Hepatocyte (in vitro differentiated cells): ENCODE data around the gene LRRC27. TPM values are rescaled to one million over a fixed set of nuclear protein-coding genes. Genes with fewer than 3 reads are reported as not detected.

ENCODE experiments used
- DNase-seq: peaks from one replicate; pipeline ENCODE4 v3.0.0-alpha.2; 2016; ENCODE audit warnings: low spot score
- H2AFZ ChIP-seq: fragments of 200-600 bp; sonication (generic); 2 replicates; pipeline ENCODE4 v1.6.0; 2016; ENCODE audit warnings: antibody characterized with exemption, mild to moderate bottlenecking
- H3K27ac ChIP-seq: fragments of 200-600 bp; sonication (generic); 2 replicates; pipeline ENCODE4 v1.5.1; 2016; ENCODE audit warnings: mild to moderate bottlenecking
- H3K27me3 ChIP-seq: fragments of 200-600 bp; sonication (generic); 2 replicates; pipeline ENCODE4 v1.6.1; 2016
- H3K36me3 ChIP-seq: fragments of 200-600 bp; sonication (generic); replicated peaks from 2 replicates; pipeline ENCODE4 v1.5.1; 2016; ENCODE audit warnings: low read depth; ENCODE audit not compliant: insufficient read depth
- H3K4me1 ChIP-seq: fragments of 200-600 bp; sonication (generic); 2 replicates; pipeline ENCODE4 v1.5.1; 2016; ENCODE audit warnings: mild to moderate bottlenecking, moderate library complexity; ENCODE audit not compliant: insufficient read depth
- H3K4me2 ChIP-seq: fragments of 200-600 bp; sonication (generic); 2 replicates; pipeline ENCODE4 v1.6.0; 2016
- H3K4me3 ChIP-seq: fragments of 200-600 bp; sonication (generic); 2 replicates; pipeline ENCODE4 v1.5.1; 2016; ENCODE audit warnings: mild to moderate bottlenecking
- H3K79me2 ChIP-seq: fragments of 200-600 bp; sonication (generic); 2 replicates; pipeline ENCODE4 v1.6.0; 2017; ENCODE audit warnings: mild to moderate bottlenecking
- H3K9me2 ChIP-seq: fragments of 200-600 bp; sonication (generic); replicated peaks from 2 replicates; pipeline ENCODE4 v1.6.0; 2017; ENCODE audit warnings: mild to moderate bottlenecking; ENCODE audit not compliant: insufficient read depth
- H3K9me3 ChIP-seq: fragments of 200-600 bp; sonication (generic); 2 replicates; pipeline ENCODE4 v1.5.1; 2016; ENCODE audit warnings: low read depth, mild to moderate bottlenecking
- H4K20me1 ChIP-seq: fragments of 200-600 bp; sonication (generic); 2 replicates; pipeline ENCODE4 v1.6.0; 2016; ENCODE audit warnings: mild to moderate bottlenecking; ENCODE audit not compliant: insufficient read depth, poor library complexity, severe bottlenecking
- CTCF ChIP-seq: fragments of 200-600 bp; sonication (generic); IDR thresholded peaks from 2 replicates; pipeline ENCODE4 v1.5.1; 2016; ENCODE audit warnings: antibody characterized with exemption, mild to moderate bottlenecking; ENCODE audit not compliant: poor library complexity
- EZH2 ChIP-seq: fragments of 200-600 bp; sonication (generic); IDR thresholded peaks from 2 replicates; pipeline ENCODE4 v1.6.1; 2016; ENCODE audit warnings: antibody characterized with exemption, mild to moderate bottlenecking, borderline replicate concordance
- EZH2phosphoT487 ChIP-seq: fragments of 200-600 bp; sonication (generic); IDR thresholded peaks from one replicate; pipeline ENCODE4 v1.6.1; 2018; ENCODE audit warnings: antibody characterized with exemption, mild to moderate bottlenecking, low read depth, moderate library complexity; ENCODE audit not compliant: unreplicated experiment, severe bottlenecking
- WGBS: methylation state at CpG from one replicate; pipeline ENCODE4 v1.1.6; 2016; ENCODE audit warnings: low lambda C conversion rate; ENCODE audit errors: missing lambda C conversion rate; 5-methylcytosine and 5-hydroxymethylcytosine counted together
- polyA plus RNA-seq: library from polyadenylated mRNA; unstranded; fragments of >200 nt; fragmentation: Nextera tagmentation; extraction: Ambion mirVana; gene quantifications from 2 replicates; pipeline ENCODE4 v1.2.1, GENCODE V29; 2016
- total RNA-seq: library from RNA; depleted of rRNA; stranded (reverse); fragments of >200 nt; gene quantifications from 2 replicates; pipeline ENCODE4 v1.2.3, GENCODE V29; 2014

LRRC27 gene
- total and polyA plus RNA-seq, 2 experiments from 2014 or later, result 7.5 to 8.3 TPM

DNA sequence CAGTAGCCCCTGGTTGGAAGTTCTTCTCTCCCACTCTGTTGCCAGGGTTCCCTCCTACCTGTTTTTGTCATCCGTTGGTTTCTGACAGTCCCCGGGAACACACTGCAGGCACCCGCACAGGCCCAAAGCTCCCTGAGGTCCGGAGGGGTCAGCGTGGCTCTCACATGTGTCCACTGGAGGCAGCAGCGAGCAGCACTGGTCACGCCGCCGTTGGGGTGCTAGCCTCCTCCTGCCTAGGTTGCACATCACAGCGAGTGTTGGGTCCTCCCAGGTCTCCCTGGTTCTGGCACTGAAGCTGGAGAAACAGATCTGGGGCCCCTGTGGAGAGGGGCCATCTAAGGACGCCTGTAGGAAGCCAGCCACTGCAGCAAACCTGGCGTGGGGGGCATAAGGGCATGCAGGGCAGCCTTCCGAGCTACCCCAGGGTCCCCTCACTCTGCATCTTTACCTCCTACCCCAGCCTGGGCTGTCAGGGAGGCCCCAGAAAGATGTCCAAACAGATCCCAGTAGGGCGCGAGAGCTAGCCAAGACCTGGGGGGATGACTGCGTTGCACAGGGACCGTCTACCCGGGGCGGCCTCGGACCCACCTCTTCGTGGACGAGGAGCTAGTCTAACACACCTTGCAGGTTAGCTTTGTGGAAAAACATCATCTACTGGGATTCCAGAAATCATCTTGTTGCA is 28.9 kb downstream of the LRRC27 start:
- Histone ChIP-seq H3K36me3 (no peaks in the 10 kb centered on the region), H3K4me2 (no peak overlapping the region), H4K20me1 (no peaks in the 10 kb centered on the region), H3K27me3 (no peaks in the 10 kb centered on the region), H3K4me3 (no peak overlapping the region), H3K4me1 (no peaks in the 10 kb centered on the region), H3K9me2 (no peaks in the 10 kb centered on the region), H2AFZ (no peak overlapping the region), H3K79me2 (no peaks in the 10 kb centered on the region), H3K27ac (no peak overlapping the region), H3K9me3 (no peaks in the 10 kb centered on the region)
- WGBS, result 69% methylated on average over 22 of the region's 22 CpGs
- no peak for DNase-seq
- TF ChIP-seq EZH2phosphoT487 (no peak), EZH2 (no peak), CTCF (peak; percentile 43)

DNA sequence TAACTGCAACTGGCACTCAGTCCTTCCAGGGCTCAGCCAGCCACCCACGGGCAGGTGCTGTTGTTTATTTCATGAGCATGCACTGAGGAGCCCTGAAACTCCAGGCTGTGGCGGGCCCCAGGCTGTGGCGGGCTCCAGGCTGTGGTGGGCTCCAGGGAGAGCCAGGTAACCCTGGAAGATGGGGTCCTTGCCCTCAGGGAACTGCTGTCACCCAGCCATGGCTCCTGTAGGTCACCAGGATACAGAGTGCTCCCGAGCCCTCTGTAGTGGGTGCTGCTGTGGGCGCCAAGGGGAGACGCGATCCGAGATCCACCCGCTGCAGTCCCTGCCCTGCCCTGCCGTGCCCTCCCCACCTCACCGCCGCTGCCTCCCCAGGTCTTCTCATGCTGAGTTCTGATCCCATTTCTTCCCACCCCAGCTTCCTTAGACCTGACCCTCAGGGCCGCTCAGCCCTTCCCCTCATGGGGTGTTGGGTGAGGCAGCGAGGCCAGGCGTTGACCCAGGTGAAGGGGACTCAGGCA is 29.6 kb downstream of the LRRC27 start:
- TF ChIP-seq CTCF, result no peak
- no peak for TF ChIP-seq EZH2
- Histone ChIP-seq H3K4me2 (no peak overlapping the region), H3K4me1 (no peaks in the 10 kb centered on the region), H3K9me3 (no peaks in the 10 kb centered on the region), H2AFZ (no peak overlapping the region), H3K27me3 (no peaks in the 10 kb centered on the region), H3K36me3 (no peaks in the 10 kb centered on the region), H3K27ac (no peak overlapping the region), H4K20me1 (no peaks in the 10 kb centered on the region), H3K9me2 (no peaks in the 10 kb centered on the region), H3K4me3 (no peak overlapping the region), H3K79me2 (no peaks in the 10 kb centered on the region)
- WGBS, result 98% methylated on average over 14 of the region's 15 CpGs
- DNase-seq, result no peak

GRCh38 chr10:132362151-132362611 is 30.2 kb downstream of the LRRC27 start:
- no peak overlapping the region for H3K4me3 ChIP-seq
- no peak overlapping the region for H3K4me2 ChIP-seq
- H2AFZ ChIP-seq, result no peak overlapping the region
- no peak for TF ChIP-seq EZH2
- no peak for DNase-seq
- no peaks in the 10 kb centered on the region for H3K27me3 ChIP-seq
- 85% methylated on average over 8 of the region's 12 CpGs for WGBS
- H3K79me2 ChIP-seq, result no peaks in the 10 kb centered on the region
- no peaks in the 10 kb centered on the region for H3K9me3 ChIP-seq
- H4K20me1 ChIP-seq, result no peaks in the 10 kb centered on the region
- no peaks in the 10 kb centered on the region for H3K36me3 ChIP-seq
- H3K9me2 ChIP-seq, result no peaks in the 10 kb centered on the region
- H3K27ac ChIP-seq, result no peak overlapping the region
- no peaks in the 10 kb centered on the region for H3K4me1 ChIP-seq

DNA sequence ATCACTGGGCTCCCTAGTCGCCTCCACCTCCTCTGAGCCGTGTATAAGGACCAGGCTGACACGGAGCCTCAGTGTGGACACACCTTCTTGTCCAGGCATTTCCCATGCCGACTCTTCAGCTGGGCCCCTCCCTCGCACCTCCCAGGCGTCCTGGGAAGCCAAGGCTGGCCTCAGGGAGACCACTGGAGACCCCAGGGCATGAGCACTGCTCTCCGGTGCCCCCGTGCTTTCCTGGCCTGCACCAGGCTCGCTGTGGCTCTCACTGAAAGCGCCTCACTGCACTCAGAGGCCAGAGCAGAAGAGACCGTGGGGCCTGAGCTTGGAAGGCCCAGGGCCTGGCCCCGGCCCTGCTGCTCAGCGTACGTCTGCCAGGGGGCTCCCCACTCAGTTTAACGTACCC is 31.4 kb downstream of the LRRC27 start:
- no peak overlapping the region for H3K4me2 ChIP-seq
- H3K4me3 ChIP-seq, result no peak overlapping the region
- H3K27me3 ChIP-seq, result no peaks in the 10 kb centered on the region
- TF ChIP-seq EZH2 (no peak), CTCF (no peak), EZH2phosphoT487 (no peak)
- H3K9me2 ChIP-seq, result no peaks in the 10 kb centered on the region
- no peak overlapping the region for H3K27ac ChIP-seq
- H3K9me3 ChIP-seq, result no peaks in the 10 kb centered on the region
- no peaks in the 10 kb centered on the region for H3K36me3 ChIP-seq
- 86% methylated on average over 14 of the region's 15 CpGs for WGBS
- no peaks in the 10 kb centered on the region for H3K79me2 ChIP-seq
- no peak for DNase-seq
- no peaks in the 10 kb centered on the region for H3K4me1 ChIP-seq
- H2AFZ ChIP-seq, result no peak overlapping the region
- no peaks in the 10 kb centered on the region for H4K20me1 ChIP-seq
